ENCODE measurements around the gene GNPNAT1. TPM values are rescaled to one million over a fixed set of nuclear protein-coding genes. Genes with fewer than 3 reads are reported as not detected.

Gene GNPNAT1
- total RNA-seq, 1 donor from 2014 or later = 37.7 TPM

GRCh38 chr14:52781629-52782028 lies 9.8 kb downstream of the GNPNAT1 start:
- Mint-ChIP-seq H3K27ac (ENCODE audit: unreplicated experiment) (no peak overlapping the region), H3K4me3 (ENCODE audit: unreplicated experiment) (no peak overlapping the region), H3K4me1 (ENCODE audit: low read depth, unreplicated experiment) (peaks cover 2% of the 10 kb centered on the region), H3K9me3 (ENCODE audit: unreplicated experiment) (no peaks in the 10 kb centered on the region), H3K27me3 (ENCODE audit: low read depth, unreplicated experiment) (no peaks in the 10 kb centered on the region), H3K36me3 (ENCODE audit: low read depth, unreplicated experiment) (no peaks in the 10 kb centered on the region)
- Histone ChIP-seq H3K27ac (ENCODE audit: low read depth, low read length) (no peak overlapping the region), H3K4me1 (ENCODE audit: insufficient read depth, low read length) (no peaks in the 10 kb centered on the region), H3K27me3 (ENCODE audit: insufficient read depth, low read length) (no peaks in the 10 kb centered on the region), H3K9ac (ENCODE audit: low read length) (no peak overlapping the region), H3K79me2 (ENCODE audit: insufficient read depth, low read length) (peaks cover 36% of the 10 kb centered on the region), H3K4me2 (ENCODE audit: low read length) (no peak overlapping the region), H2AFZ (ENCODE audit: low read depth, low read length) (no peak overlapping the region), H3K4me3 (ENCODE audit: insufficient read depth, low read depth, low read length) (no peak overlapping the region), H3K9me3 (ENCODE audit: insufficient read depth, low read depth, low read length) (no peaks in the 10 kb centered on the region), H4K20me1 (ENCODE audit: insufficient read depth, low read length) (peaks cover 3% of the 10 kb centered on the region), H3K36me3 (ENCODE audit: insufficient read depth, low read length) (peaks cover 45% of the 10 kb centered on the region)
- DNase-seq (ENCODE audit: low read depth) (no peak), FAIRE-seq (no peak)
- no peak for TF ChIP-seq CTCF (IDR thresholded peaks at IDR 0.05; ENCODE audit: insufficient read depth, low read depth, low read length)
- no peak for TF ChIP-seq EZH2 (IDR thresholded peaks at IDR 0.05; ENCODE audit: insufficient read depth, low read length)

DNA sequence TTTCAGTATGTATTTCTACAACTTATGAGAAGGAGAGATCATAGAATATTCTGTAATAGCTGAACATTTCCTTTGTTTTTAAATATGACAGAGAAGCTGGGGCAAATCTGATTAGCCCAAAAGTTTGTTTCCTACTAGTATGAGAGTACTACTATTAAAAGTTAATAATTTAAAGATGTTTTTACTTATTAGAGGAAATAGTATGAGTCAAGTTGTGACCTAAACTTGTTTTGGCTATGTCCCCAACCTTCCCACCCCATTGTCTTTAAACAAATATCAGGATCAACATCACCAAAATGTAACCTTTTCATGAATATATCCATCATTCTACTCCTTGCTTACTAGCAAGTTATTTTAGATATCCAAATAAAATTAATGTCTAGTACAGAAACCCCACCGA lies 10.5 kb downstream of the GNPNAT1 start:
- DNase-seq (ENCODE audit: low read depth) = no peak
- no peak for FAIRE-seq
- no peak for TF ChIP-seq EZH2 (IDR thresholded peaks at IDR 0.05; ENCODE audit: insufficient read depth, low read length)
- no peak for TF ChIP-seq CTCF (IDR thresholded peaks at IDR 0.05; ENCODE audit: insufficient read depth, low read depth, low read length)
- H3K9me3 Mint-ChIP-seq (ENCODE audit: unreplicated experiment) = no peaks in the 10 kb centered on the region
- peaks cover 28% of the 10 kb centered on the region for H3K79me2 ChIP-seq (ENCODE audit: insufficient read depth, low read length)
- no peak overlapping the region for H3K27ac ChIP-seq (ENCODE audit: low read depth, low read length)
- no peak overlapping the region for H3K4me3 Mint-ChIP-seq (ENCODE audit: unreplicated experiment)
- peaks cover under 1% of the 10 kb centered on the region for H4K20me1 ChIP-seq (ENCODE audit: insufficient read depth, low read length)
- H3K27ac Mint-ChIP-seq (ENCODE audit: unreplicated experiment) = no peak overlapping the region
- no peaks in the 10 kb centered on the region for H3K27me3 ChIP-seq (ENCODE audit: insufficient read depth, low read length)
- H3K4me3 ChIP-seq (ENCODE audit: insufficient read depth, low read depth, low read length) = no peak overlapping the region
- H3K4me1 Mint-ChIP-seq (ENCODE audit: low read depth, unreplicated experiment) = peaks cover 2% of the 10 kb centered on the region
- no peak overlapping the region for H2AFZ ChIP-seq (ENCODE audit: low read depth, low read length)
- no peak overlapping the region for H3K4me2 ChIP-seq (ENCODE audit: low read length)
- no peaks in the 10 kb centered on the region for H3K4me1 ChIP-seq (ENCODE audit: insufficient read depth, low read length)
- peaks cover 45% of the 10 kb centered on the region for H3K36me3 ChIP-seq (ENCODE audit: insufficient read depth, low read length)
- H3K9ac ChIP-seq (ENCODE audit: low read length) = no peak overlapping the region
- H3K27me3 Mint-ChIP-seq (ENCODE audit: low read depth, unreplicated experiment) = no peaks in the 10 kb centered on the region
- no peaks in the 10 kb centered on the region for H3K36me3 Mint-ChIP-seq (ENCODE audit: low read depth, unreplicated experiment)
- H3K9me3 ChIP-seq (ENCODE audit: insufficient read depth, low read depth, low read length) = no peaks in the 10 kb centered on the region

- H3K9me3 Mint-ChIP-seq (ENCODE audit: unreplicated experiment) = no peaks in the 10 kb centered on the region
- H3K9ac ChIP-seq (ENCODE audit: low read length) = no peak overlapping the region
- H3K36me3 ChIP-seq (ENCODE audit: insufficient read depth, low read length) = peaks cover 49% of the 10 kb centered on the region
- no peak overlapping the region for H3K4me3 Mint-ChIP-seq (ENCODE audit: unreplicated experiment)
- H3K27me3 ChIP-seq (ENCODE audit: insufficient read depth, low read length) = no peaks in the 10 kb centered on the region
- no peak overlapping the region for H3K27ac Mint-ChIP-seq (ENCODE audit: unreplicated experiment)
- no peak overlapping the region for H3K4me2 ChIP-seq (ENCODE audit: low read length)
- no peak overlapping the region for H2AFZ ChIP-seq (ENCODE audit: low read depth, low read length)
- H3K4me3 ChIP-seq (ENCODE audit: insufficient read depth, low read depth, low read length) = no peak overlapping the region
- H3K79me2 ChIP-seq (ENCODE audit: insufficient read depth, low read length) = peaks cover 8% of the 10 kb centered on the region
- H3K36me3 Mint-ChIP-seq (ENCODE audit: low read depth, unreplicated experiment) = no peaks in the 10 kb centered on the region
- peaks cover 2% of the 10 kb centered on the region for H3K4me1 Mint-ChIP-seq (ENCODE audit: low read depth, unreplicated experiment)
- no peaks in the 10 kb centered on the region for H3K9me3 ChIP-seq (ENCODE audit: insufficient read depth, low read depth, low read length)
- TF ChIP-seq CTCF (IDR thresholded peaks at IDR 0.05; ENCODE audit: insufficient read depth, low read depth, low read length) (no peak), EZH2 (IDR thresholded peaks at IDR 0.05; ENCODE audit: insufficient read depth, low read length) (no peak)
- no peaks in the 10 kb centered on the region for H4K20me1 ChIP-seq (ENCODE audit: insufficient read depth, low read length)
- DNase-seq (ENCODE audit: low read depth) (no peak), FAIRE-seq (no peak)
- H3K27ac ChIP-seq (ENCODE audit: low read depth, low read length) = no peak overlapping the region
- no peaks in the 10 kb centered on the region for H3K27me3 Mint-ChIP-seq (ENCODE audit: low read depth, unreplicated experiment)
- H3K4me1 ChIP-seq (ENCODE audit: insufficient read depth, low read length) = no peaks in the 10 kb centered on the region
Observed at GRCh38 chr14:52778702-52779101, 12.7 kb downstream of the GNPNAT1 start.
